Parathyroid adenoma (tissue), 2 donors: ENCODE data around the gene RPP38.

Source experiments
- H2AFZ ChIP-seq: fragments of 300-600 bp; sonication (generic); one replicate; pipeline ENCODE4 v1.7.0; 2017; ENCODE audit warnings: antibody characterized with exemption, mild to moderate bottlenecking
- H3K27ac ChIP-seq: fragments of 300-600 bp; sonication (generic); one replicate; pipeline ENCODE4 v1.7.0; 2017
- H3K27me3 ChIP-seq: fragments of 300-600 bp; sonication (generic); one replicate; pipeline ENCODE4 v1.7.0; 2017; ENCODE audit warnings: low read length; ENCODE audit not compliant: control insufficient read depth, insufficient read depth
- H3K36me3 ChIP-seq: fragments of 300-600 bp; sonication (generic); one replicate; pipeline ENCODE4 v1.7.0; 2017; ENCODE audit warnings: low read length; ENCODE audit not compliant: control insufficient read depth, insufficient read depth
- H3K4me1 ChIP-seq: fragments of 300-600 bp; sonication (generic); one replicate; pipeline ENCODE4 v1.7.0; 2017; ENCODE audit warnings: control low read depth
- H3K4me2 ChIP-seq: fragments of 300-600 bp; sonication (generic); one replicate; pipeline ENCODE4 v1.7.0; 2017; ENCODE audit warnings: low read length
- H3K4me3 ChIP-seq: fragments of 300-600 bp; sonication (generic); one replicate; pipeline ENCODE4 v1.7.0; 2017; ENCODE audit warnings: low read depth, low read length
- H3K79me2 ChIP-seq: fragments of 300-600 bp; sonication (generic); one replicate; pipeline ENCODE4 v1.7.0; 2017; ENCODE audit warnings: control low read depth
- H3K9ac ChIP-seq: fragments of 300-600 bp; sonication (generic); one replicate; pipeline ENCODE4 v1.7.0; 2017; ENCODE audit warnings: mild to moderate bottlenecking
- H3K9me3 ChIP-seq: fragments of 300-600 bp; sonication (generic); one replicate; pipeline ENCODE4 v1.7.0; 2017; ENCODE audit warnings: low read length; ENCODE audit not compliant: control insufficient read depth
- TF ChIP-seq, protein P1 (sequence below): fragments of 300-600 bp; sonication (generic); IDR thresholded peaks from one replicate; pipeline ENCODE4 v1.7.0; 2017; ENCODE audit warnings: antibody characterized with exemption, mild to moderate bottlenecking
- donor health status: primary hyperparathyroidism.

The RPP38 gene

DNA sequence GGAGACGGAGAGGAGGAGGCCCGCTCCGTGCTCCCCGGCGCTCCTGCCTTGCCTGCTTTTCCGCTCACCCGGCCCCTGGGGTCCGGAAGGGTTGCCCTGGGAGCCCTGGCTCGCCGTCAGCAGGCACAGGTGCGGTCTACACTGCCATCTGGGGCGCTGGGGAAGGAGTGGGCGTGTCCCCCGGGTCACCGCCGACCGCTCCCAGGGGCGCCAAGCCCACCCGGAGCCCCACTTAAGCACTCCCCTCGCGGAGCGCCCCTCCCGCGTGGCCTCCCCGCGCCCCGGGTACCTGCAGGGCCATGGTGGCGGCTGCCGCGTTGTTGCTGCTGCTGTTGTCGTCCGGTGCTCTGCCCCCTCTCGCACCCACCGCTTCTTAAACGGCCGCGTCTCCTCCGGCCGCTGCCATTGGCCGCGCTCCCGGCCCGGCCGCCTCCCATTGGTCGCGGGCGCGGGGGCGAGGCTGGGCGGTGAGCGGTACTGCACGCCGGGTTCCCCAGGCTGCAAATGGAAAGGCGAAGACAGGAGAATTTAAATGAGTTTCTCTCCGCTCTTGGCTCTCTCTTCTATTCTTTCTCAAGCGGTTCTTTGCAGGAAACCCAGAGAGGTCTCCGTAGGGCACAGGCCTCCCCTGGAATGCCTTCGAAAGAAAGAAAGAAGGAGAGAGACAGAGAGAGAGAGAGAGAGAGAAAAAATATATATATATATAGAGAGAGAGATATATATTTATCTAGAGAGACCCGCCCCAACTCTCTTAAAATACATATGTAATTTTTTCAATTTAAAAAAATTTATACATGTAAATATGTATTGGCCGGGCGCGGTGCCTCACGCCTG lies 8.5 kb upstream of the RPP38 start, which contains the start of gene ACBD7:
Gene ACBD7 (minus strand): TSS at position 349 of the 834 bp plus-strand sequence. CDS start 48 bp downstream, at position 301.
- Histone ChIP-seq H3K27me3 (no peaks in the 10 kb centered on the region), H3K4me1 (peaks cover 4% of the 10 kb centered on the region), H3K9me3 (no peaks in the 10 kb centered on the region), H3K9ac (no peak within 1 kb of the TSS), H3K4me2 (peak within 1 kb of the TSS; percentile 57), H3K27ac (no peak within 1 kb of the TSS), H3K4me3 (peak within 1 kb of the TSS; percentile 48), H3K36me3 (no peaks in the 10 kb centered on the region), H3K79me2 (no peaks in the 10 kb centered on the region), H2AFZ (peak within 1 kb of the TSS; percentile 86)
- TF ChIP-seq, protein P1, sequence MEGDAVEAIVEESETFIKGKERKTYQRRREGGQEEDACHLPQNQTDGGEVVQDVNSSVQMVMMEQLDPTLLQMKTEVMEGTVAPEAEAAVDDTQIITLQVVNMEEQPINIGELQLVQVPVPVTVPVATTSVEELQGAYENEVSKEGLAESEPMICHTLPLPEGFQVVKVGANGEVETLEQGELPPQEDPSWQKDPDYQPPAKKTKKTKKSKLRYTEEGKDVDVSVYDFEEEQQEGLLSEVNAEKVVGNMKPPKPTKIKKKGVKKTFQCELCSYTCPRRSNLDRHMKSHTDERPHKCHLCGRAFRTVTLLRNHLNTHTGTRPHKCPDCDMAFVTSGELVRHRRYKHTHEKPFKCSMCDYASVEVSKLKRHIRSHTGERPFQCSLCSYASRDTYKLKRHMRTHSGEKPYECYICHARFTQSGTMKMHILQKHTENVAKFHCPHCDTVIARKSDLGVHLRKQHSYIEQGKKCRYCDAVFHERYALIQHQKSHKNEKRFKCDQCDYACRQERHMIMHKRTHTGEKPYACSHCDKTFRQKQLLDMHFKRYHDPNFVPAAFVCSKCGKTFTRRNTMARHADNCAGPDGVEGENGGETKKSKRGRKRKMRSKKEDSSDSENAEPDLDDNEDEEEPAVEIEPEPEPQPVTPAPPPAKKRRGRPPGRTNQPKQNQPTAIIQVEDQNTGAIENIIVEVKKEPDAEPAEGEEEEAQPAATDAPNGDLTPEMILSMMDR: peak; percentile 59

DNA sequence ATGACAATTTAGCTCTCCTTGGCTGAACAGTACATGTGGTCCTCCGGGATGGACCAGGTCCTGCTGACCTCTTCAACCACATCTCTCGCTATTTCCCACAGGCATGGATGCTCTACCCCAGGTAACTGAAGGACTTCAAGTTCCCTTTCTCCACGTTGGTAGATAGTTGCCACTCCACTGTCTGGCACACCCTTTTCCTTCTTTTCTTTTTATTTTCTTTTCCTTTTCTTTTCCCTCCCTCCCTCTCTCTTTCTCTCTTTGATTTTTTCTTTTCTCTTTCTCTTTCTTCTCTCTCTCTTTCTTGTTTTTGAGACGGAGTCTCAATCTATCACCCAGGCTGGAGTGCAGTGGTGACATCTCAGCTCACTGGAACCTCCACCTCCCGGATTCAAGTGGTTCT lies 5.7 kb upstream of the RPP38 start:
- Histone ChIP-seq H3K9me3 (no peaks in the 10 kb centered on the region), H3K4me3 (no peak overlapping the region), H3K36me3 (no peaks in the 10 kb centered on the region), H3K9ac (no peak overlapping the region), H3K27me3 (no peaks in the 10 kb centered on the region), H2AFZ (no peak overlapping the region), H3K4me1 (peaks cover 4% of the 10 kb centered on the region), H3K79me2 (no peaks in the 10 kb centered on the region), H3K4me2 (no peak overlapping the region), H3K27ac (no peak overlapping the region)
- TF ChIP-seq, protein P1: no peak

DNA sequence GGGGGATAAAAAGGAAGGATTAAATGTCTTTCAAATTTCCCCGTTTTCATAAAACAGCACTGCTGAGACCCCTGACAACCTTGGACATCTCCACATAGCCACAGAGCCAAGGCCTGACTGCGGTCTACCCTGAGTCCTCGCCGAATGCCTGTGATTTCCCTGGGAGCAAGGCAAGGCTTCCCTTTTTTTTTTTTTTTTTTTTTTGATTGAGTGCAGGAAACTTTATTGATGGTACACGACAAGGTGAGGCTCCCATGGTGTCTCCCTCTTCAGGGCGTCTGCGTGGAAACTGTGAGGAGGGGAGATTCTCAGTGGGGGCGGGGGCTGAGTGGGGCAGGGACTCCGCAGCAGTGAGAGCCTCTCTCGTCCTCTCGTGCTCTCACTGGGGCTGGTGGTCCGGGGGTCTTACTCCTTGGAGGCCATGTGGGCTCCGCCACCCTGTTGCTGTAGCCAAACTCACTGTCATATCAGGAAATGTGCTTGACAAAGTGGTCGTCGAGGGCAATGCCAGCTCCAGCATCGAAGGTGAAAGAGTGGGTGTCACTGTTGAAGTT lies 4.2 kb upstream of the RPP38 start:
- Histone ChIP-seq H3K4me2 (no peak overlapping the region), H3K36me3 (no peaks in the 10 kb centered on the region), H3K27ac (no peak overlapping the region), H3K79me2 (peaks cover 1% of the 10 kb centered on the region), H2AFZ (no peak overlapping the region), H3K4me1 (peaks cover 4% of the 10 kb centered on the region), H3K4me3 (no peak overlapping the region), H3K27me3 (no peaks in the 10 kb centered on the region), H3K9me3 (no peaks in the 10 kb centered on the region), H3K9ac (no peak overlapping the region)
- TF ChIP-seq, protein P1: no peak

DNA sequence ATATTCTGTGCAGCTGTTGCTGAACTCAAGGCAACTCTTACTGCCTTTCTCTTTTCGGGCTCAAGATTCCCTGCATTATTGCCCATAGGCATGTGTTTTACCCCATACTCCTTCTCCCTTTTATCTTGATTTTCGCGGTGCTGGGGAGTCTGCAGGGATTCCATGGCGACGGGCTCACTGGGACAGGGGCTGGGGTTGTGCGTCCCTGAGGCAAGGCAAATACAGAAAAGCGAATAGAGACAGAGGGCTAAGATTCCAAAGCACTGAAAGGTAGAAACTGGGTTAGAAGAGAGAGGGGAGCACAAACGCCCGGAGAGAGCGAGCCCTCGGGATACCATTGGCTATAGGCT lies 519 bp upstream of the RPP38 start:
- no peak overlapping the region for H3K9ac ChIP-seq
- peak overlapping the region; percentile 99 for H3K27ac ChIP-seq
- no peaks in the 10 kb centered on the region for H3K27me3 ChIP-seq
- peak overlapping the region; percentile 100 for H3K4me2 ChIP-seq
- peaks cover 3% of the 10 kb centered on the region for H3K4me1 ChIP-seq
- no peaks in the 10 kb centered on the region for H3K36me3 ChIP-seq
- H2AFZ ChIP-seq: peak overlapping the region; percentile 96
- no peaks in the 10 kb centered on the region for H3K9me3 ChIP-seq
- H3K79me2 ChIP-seq: peaks cover 20% of the 10 kb centered on the region
- peak overlapping the region; percentile 96 for H3K4me3 ChIP-seq
- TF ChIP-seq, protein P1: no peak
